ENCODE results near the gene PXN.
"Not testable (repeated sequence)": the region's sequence is repeated elsewhere in the genome, so short reads cannot be mapped to it uniquely, and the experiment has no call there.

PXN gene

DNA sequence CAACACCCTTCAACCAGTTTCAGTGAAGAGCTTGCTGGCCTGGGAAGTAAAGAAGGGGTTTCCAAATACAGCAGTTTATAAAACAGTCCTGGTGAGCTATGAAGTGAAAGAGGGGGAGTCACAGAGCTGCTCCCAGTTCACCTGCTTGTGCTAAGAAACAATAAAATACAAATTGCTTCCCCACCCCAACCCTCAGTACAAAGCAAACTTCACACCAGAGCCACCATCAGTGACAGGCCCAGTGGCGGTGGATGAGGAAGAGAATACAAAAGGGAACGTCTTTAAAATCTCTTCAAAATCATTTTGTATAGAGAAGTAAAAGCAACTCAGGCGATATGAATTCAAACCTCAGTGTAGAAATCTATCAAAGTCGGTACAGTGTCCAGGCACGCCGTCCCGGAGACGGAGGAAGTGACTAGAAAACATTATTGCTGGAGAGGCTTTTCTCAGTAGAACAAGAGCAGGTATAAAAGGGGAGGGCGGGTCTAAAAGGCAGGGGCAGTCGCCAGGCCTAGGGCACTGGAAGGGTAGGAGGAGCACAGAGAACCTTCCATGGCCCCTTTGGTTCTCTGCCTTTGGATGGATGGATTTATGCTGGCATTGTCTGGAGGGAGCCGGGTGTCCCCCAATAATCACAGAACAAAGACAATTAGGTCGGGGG is 54.2 kb downstream of the PXN start:
- H3K27ac ChIP-seq, result no peak overlapping the region
- no peak overlapping the region for H3K4me3 ChIP-seq (ENCODE audit: low read depth, low read length)
- in situ Hi-C loops (cut with HindIII; ENCODE audit: low pct_ligation_motif_present, low sequenced_read_pairs), result no loop called here
- TF ChIP-seq, protein P1, sequence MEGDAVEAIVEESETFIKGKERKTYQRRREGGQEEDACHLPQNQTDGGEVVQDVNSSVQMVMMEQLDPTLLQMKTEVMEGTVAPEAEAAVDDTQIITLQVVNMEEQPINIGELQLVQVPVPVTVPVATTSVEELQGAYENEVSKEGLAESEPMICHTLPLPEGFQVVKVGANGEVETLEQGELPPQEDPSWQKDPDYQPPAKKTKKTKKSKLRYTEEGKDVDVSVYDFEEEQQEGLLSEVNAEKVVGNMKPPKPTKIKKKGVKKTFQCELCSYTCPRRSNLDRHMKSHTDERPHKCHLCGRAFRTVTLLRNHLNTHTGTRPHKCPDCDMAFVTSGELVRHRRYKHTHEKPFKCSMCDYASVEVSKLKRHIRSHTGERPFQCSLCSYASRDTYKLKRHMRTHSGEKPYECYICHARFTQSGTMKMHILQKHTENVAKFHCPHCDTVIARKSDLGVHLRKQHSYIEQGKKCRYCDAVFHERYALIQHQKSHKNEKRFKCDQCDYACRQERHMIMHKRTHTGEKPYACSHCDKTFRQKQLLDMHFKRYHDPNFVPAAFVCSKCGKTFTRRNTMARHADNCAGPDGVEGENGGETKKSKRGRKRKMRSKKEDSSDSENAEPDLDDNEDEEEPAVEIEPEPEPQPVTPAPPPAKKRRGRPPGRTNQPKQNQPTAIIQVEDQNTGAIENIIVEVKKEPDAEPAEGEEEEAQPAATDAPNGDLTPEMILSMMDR (IDR thresholded peaks at IDR 0.05; ENCODE audit: low read depth, low read length, missing control alignments), result no peak
- peaks cover 74% of the 10 kb centered on the region for H3K36me3 ChIP-seq (replicated peaks)
- no peaks in the 10 kb centered on the region for H3K27me3 ChIP-seq (replicated peaks)
- DNase-seq, result no peak

DNA sequence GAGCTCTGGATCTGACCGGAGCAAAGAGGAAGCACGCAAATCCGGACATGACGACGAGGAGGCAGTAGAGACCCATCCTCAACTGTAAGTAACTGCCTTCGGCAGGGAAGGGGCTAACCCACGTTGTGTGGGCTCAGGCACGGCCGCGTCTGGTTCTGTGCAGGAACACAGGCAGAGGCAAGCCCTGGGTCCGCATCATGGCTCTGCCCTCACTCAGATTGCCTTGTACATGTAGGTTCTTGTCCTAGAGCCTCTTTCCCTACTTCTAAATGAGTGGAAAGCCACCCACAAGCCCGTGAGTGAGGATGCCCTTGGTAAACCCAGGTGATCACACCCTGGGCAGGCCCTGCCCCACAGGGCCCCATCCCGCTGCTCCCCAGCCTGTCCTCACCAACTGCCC is 55.7 kb downstream of the PXN start:
- in situ Hi-C loops (cut with HindIII; ENCODE audit: low pct_ligation_motif_present, low sequenced_read_pairs), result no loop called here
- DNase-seq, result no peak
- Histone ChIP-seq H3K27ac (no peak overlapping the region), H3K27me3 (replicated peaks) (no peaks in the 10 kb centered on the region), H3K4me3 (ENCODE audit: low read depth, low read length) (no peak overlapping the region), H3K36me3 (replicated peaks) (peaks cover 63% of the 10 kb centered on the region)
- TF ChIP-seq, protein P1 (IDR thresholded peaks at IDR 0.05; ENCODE audit: low read depth, low read length, missing control alignments), result no peak

GRCh38 chr12:120207227-120207626 is 58.3 kb downstream of the PXN start:
- in situ Hi-C loops (cut with HindIII; ENCODE audit: low pct_ligation_motif_present, low sequenced_read_pairs), result no loop called here
- DNase-seq, result no peak
- Histone ChIP-seq H3K4me3 (ENCODE audit: low read depth, low read length) (no peak overlapping the region), H3K27ac (no peak overlapping the region), H3K36me3 (replicated peaks) (peaks cover 36% of the 10 kb centered on the region), H3K27me3 (replicated peaks) (no peaks in the 10 kb centered on the region)
- TF ChIP-seq, protein P1 (IDR thresholded peaks at IDR 0.05; ENCODE audit: low read depth, low read length, missing control alignments), result no peak

GRCh38 chr12:120206781-120207180 is 58.7 kb downstream of the PXN start:
- in situ Hi-C loops (cut with HindIII; ENCODE audit: low pct_ligation_motif_present, low sequenced_read_pairs); DNase-seq; H3K27ac ChIP-seq; H3K4me3 ChIP-seq (ENCODE audit: low read depth, low read length); H3K27me3 ChIP-seq (replicated peaks): not testable (repeated sequence)
- H3K36me3 ChIP-seq (replicated peaks), result peaks cover 32% of the 10 kb centered on the region

GRCh38 chr12:120206228-120206627 is 59.3 kb downstream of the PXN start:
- in situ Hi-C loops (cut with HindIII; ENCODE audit: low pct_ligation_motif_present, low sequenced_read_pairs), result no loop called here
- TF ChIP-seq, protein P1 (IDR thresholded peaks at IDR 0.05; ENCODE audit: low read depth, low read length, missing control alignments), result no peak
- H3K27ac ChIP-seq, result no peak overlapping the region

DNA sequence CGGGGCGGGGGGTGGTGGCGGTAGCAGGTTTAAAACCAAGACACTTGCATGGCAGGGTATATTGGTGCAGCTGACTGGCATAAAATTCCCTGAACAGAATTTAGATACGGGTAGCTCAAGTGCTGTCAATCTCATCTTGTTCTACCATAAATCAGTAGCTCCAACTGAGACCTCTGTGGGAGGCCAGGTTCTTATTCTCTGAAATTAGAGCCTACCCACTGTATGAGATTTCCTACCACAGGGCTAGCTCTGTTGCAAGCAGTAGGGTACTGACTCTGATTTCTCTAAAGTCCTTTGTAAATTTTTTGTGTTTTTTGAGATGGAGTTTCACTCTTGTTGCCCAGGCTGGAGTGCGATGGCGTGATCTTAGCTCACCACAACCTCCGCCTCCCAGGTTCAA is 61.4 kb downstream of the PXN start:
- no peak for DNase-seq
- Histone ChIP-seq H3K4me3 (ENCODE audit: low read depth, low read length) (no peak overlapping the region), H3K27me3 (replicated peaks) (no peaks in the 10 kb centered on the region), H3K36me3 (replicated peaks) (peaks cover 26% of the 10 kb centered on the region), H3K27ac (no peak overlapping the region)
- TF ChIP-seq, protein P1 (IDR thresholded peaks at IDR 0.05; ENCODE audit: low read depth, low read length, missing control alignments), result no peak
- in situ Hi-C loops (cut with HindIII; ENCODE audit: low pct_ligation_motif_present, low sequenced_read_pairs), result no loop called here

More at GRCh38 chr12:120206228-120206627, 59.3 kb downstream of the PXN start:
- DNase-seq, result no peak
- Histone ChIP-seq H3K4me3 (ENCODE audit: low read depth, low read length) (no peak overlapping the region), H3K27me3 (replicated peaks) (no peaks in the 10 kb centered on the region), H3K36me3 (replicated peaks) (peaks cover 26% of the 10 kb centered on the region)
